Muscle of leg (tissue), 11 donors: ENCODE measurements around the gene LRRC4C. TPM values are rescaled to one million over a fixed set of nuclear protein-coding genes. Genes with fewer than 3 reads are reported as not detected.
"Not testable (repeated sequence)": the region's sequence is repeated elsewhere in the genome, so short reads cannot be mapped to it uniquely, and the experiment has no call there.

Experiments used
- DNase-seq: peaks from one replicate; pipeline ENCODE4 v3.0.0; 2013
- H3K27ac ChIP-seq: one replicate; pipeline ENCODE4 v1.5.1; 2013; ENCODE audit warnings: mild to moderate bottlenecking, low read length, control low read depth
- H3K27me3 ChIP-seq: one replicate; pipeline ENCODE4 v1.6.1; 2013; ENCODE audit warnings: low read length; ENCODE audit not compliant: control insufficient read depth, insufficient read depth
- H3K36me3 ChIP-seq: one replicate; pipeline ENCODE4 v1.6.1; 2013; ENCODE audit warnings: low read length; ENCODE audit not compliant: control insufficient read depth, insufficient read depth
- H3K4me1 ChIP-seq: one replicate; pipeline ENCODE4 v1.6.1; 2013; ENCODE audit warnings: low read length; ENCODE audit not compliant: control insufficient read depth, insufficient read depth
- H3K4me3 ChIP-seq: one replicate; pipeline ENCODE4 v1.5.1; 2013; ENCODE audit warnings: low read length, control low read depth
- H3K9me3 ChIP-seq: replicated peaks from 2 replicates; pipeline ENCODE4 v1.6.1; 2013; ENCODE audit warnings: low read depth, low read length; ENCODE audit not compliant: control insufficient read depth
- WGBS: methylation state at CpG from one replicate; pipeline ENCODE4 v1.1.5; 2013; ENCODE audit warnings: missing lambda C conversion rate; ENCODE audit not compliant: insufficient coverage; 5-methylcytosine and 5-hydroxymethylcytosine counted together
- polyA plus RNA-seq, 8 donors: library from polyadenylated mRNA; unstranded; fragments of 120-200 nt; gene quantifications; one replicate each; pipeline versions ENCODE4 v1.2.1 to v1.2.3, GENCODE V29; 2013; ENCODE audit warnings: inconsistent platforms in 1 of 8, low replicate concordance in 1 of 8; ENCODE audit not compliant: insufficient read length in 8 of 8, insufficient read depth in 1 of 8
- total RNA-seq: library from RNA; stranded (reverse); fragments of 120-200 nt; gene quantifications from one replicate; pipeline ENCODE4 v1.2.4, GENCODE V29; 2013

The LRRC4C gene
- total and polyA plus RNA-seq, 9 donors: 1.8 to 5.3 (median 2.3) TPM

DNA sequence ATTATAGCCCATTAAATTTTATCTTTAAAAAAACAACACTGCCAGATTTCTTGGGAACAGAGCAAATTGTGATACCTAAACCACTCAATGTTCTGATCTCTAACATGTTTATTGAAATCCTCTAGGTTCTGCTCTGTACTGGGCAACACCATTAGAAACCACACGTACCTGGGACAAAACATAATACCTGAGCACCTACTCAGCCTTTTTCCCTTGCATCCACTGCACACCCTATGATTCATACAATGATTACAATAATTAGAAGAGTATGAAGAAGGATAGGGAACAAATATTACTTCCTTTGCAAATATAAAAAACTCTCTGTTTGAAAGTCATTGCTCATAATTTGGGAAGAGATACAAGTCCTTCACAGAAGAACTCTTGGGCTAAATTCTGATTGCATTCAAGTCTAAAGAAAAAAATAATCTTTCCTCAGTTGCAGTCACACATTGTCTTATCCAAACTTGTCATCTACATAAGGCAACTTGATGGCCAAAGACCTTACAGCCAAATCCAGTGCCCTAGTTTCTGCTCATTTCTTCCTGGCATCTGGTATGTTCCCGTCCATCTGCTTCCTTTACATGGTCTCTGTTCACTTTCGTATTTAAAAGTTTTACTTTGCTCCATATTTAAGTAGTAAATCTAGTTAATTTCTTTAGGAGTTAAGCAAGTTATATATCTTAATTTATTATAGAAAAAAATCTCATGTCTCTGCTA lies 407.4 kb downstream of the LRRC4C start:
- no peaks in the 10 kb centered on the region for H3K9me3 ChIP-seq

GRCh38 chr11:41050791-41051190 lies 408.7 kb downstream of the LRRC4C start:
- no peaks in the 10 kb centered on the region for H3K9me3 ChIP-seq
- H3K27ac ChIP-seq: no peak overlapping the region
- no peaks in the 10 kb centered on the region for H3K4me1 ChIP-seq
- H3K36me3 ChIP-seq: no peaks in the 10 kb centered on the region
- no peak overlapping the region for H3K4me3 ChIP-seq
- no peak for DNase-seq
- H3K27me3 ChIP-seq: no peaks in the 10 kb centered on the region

More for the DNA sequence above, 407.4 kb downstream of the LRRC4C start:
- Histone ChIP-seq H3K4me3 (no peak overlapping the region), H3K27me3 (no peaks in the 10 kb centered on the region), H3K27ac (no peak overlapping the region), H3K4me1 (no peaks in the 10 kb centered on the region), H3K36me3 (no peaks in the 10 kb centered on the region)
- DNase-seq: no peak
- WGBS: no CpG with 5 or more reads among the region's 3 CpGs

GRCh38 chr11:41047229-41047628 lies 412.2 kb downstream of the LRRC4C start:
- Histone ChIP-seq H3K36me3 (no peaks in the 10 kb centered on the region), H3K4me1 (no peaks in the 10 kb centered on the region), H3K9me3 (no peaks in the 10 kb centered on the region), H3K27me3 (no peaks in the 10 kb centered on the region), H3K27ac (no peak overlapping the region), H3K4me3 (no peak overlapping the region)
- no peak for DNase-seq

- H3K4me3 ChIP-seq: no peak overlapping the region
- no CpG with 5 or more reads among the region's 5 CpGs for WGBS
- no peaks in the 10 kb centered on the region for H3K9me3 ChIP-seq
- no peak overlapping the region for H3K27ac ChIP-seq
- H3K36me3 ChIP-seq: no peaks in the 10 kb centered on the region
- no peaks in the 10 kb centered on the region for H3K4me1 ChIP-seq
- no peaks in the 10 kb centered on the region for H3K27me3 ChIP-seq
- no peak for DNase-seq
These were observed 414.2 kb downstream of the LRRC4C start for GRCh38 chr11:41045266-41045665.

- Histone ChIP-seq H3K9me3 (peaks cover under 1% of the 10 kb centered on the region), H3K4me1 (no peaks in the 10 kb centered on the region), H3K27me3 (no peaks in the 10 kb centered on the region), H3K36me3 (no peaks in the 10 kb centered on the region), H3K27ac (no peak overlapping the region), H3K4me3 (no peak overlapping the region)
- no CpG with 5 or more reads among the region's 2 CpGs for WGBS
- DNase-seq: no peak
These were observed 414.7 kb downstream of the LRRC4C start for GRCh38 chr11:41044747-41045146.

DNA sequence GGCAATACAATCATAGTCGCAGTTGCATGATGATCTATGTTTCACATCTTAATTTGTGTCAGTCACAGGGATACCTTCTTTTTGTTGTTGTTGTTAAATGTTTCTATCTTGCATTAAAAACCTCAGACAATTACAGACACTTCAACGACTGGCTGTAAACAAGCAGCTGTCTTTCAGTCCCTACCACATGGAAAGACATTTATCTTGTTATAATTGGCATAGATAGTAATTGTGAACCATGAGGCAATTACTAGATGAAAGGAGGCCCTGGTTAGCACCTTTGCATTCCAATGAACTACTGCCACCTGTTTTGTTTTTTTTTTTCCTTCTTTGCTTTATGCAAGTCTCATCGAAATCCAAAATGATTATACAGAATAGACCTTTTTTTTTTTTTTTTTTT lies 416.8 kb downstream of the LRRC4C start:
- Histone ChIP-seq H3K4me1 (no peaks in the 10 kb centered on the region), H3K36me3 (no peaks in the 10 kb centered on the region)
- no CpG with 5 or more reads among the region's 3 CpGs for WGBS

DNA sequence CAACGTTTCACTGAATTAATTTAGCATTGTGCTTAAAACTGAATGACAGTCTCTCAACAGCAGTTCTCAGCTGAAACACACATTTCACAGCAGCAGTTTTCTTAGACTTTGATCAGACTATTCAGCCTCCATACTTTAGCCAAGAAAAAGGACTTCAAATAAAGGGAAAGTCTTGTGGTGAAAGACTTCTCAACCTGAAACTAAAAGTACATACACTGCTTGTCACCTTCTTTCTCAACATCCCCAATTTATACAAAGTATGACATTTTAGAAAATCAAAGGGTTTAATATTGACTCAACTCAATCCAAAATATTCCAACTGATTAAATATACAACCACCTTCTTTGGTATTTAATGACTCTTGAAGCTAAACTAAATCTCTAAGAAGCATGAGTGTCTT lies 419.0 kb downstream of the LRRC4C start:
- DNase-seq: no peak
- H3K4me1 ChIP-seq: no peaks in the 10 kb centered on the region
- peaks cover 4% of the 10 kb centered on the region for H3K9me3 ChIP-seq
- no peak overlapping the region for H3K27ac ChIP-seq
- 78% methylated on average over 1 of the region's 1 CpG for WGBS
- no peaks in the 10 kb centered on the region for H3K36me3 ChIP-seq
- no peaks in the 10 kb centered on the region for H3K27me3 ChIP-seq
- H3K4me3 ChIP-seq: no peak overlapping the region

More for the DNA sequence above, 416.8 kb downstream of the LRRC4C start:
- H3K4me3 ChIP-seq: no peak overlapping the region
- no peak for DNase-seq
- no peak overlapping the region for H3K27ac ChIP-seq
- H3K9me3 ChIP-seq: peaks cover 4% of the 10 kb centered on the region
- no peaks in the 10 kb centered on the region for H3K27me3 ChIP-seq

DNA sequence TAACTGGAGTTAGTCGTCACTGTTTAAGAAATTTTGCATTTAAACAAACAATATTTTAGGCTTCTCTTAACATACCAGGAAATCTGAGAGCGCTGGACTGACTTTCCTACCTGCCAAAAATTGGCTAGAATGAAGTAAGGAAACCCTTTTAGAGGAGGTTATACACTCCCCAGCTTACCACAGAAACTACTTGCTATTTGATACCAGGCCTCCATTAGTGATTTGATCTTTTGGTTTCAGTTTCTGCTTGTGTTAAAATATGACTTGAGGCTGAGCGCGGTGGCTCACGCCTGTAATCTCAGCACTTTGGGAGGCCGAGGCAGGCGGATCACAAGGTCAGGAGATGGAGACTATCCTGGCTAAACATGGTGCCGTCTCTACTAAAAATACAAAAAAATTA lies 419.9 kb downstream of the LRRC4C start:
- no peak for DNase-seq
- Histone ChIP-seq H3K27me3 (no peaks in the 10 kb centered on the region), H3K27ac (no peak overlapping the region), H3K4me1 (no peaks in the 10 kb centered on the region), H3K4me3 (no peak overlapping the region), H3K9me3 (peaks cover 4% of the 10 kb centered on the region), H3K36me3 (no peaks in the 10 kb centered on the region)
- WGBS: 91% methylated on average over 5 of the region's 8 CpGs

GRCh38 chr11:41031551-41032060 lies 427.8 kb downstream of the LRRC4C start:
- H3K9me3 ChIP-seq: no peaks in the 10 kb centered on the region
- H3K4me1 ChIP-seq: no peaks in the 10 kb centered on the region
- H3K27me3 ChIP-seq: no peaks in the 10 kb centered on the region
- no peak overlapping the region for H3K27ac ChIP-seq
- no CpG with 5 or more reads among the region's 1 CpG for WGBS
- no peak overlapping the region for H3K4me3 ChIP-seq
- DNase-seq: no peak
- H3K36me3 ChIP-seq: no peaks in the 10 kb centered on the region

- no peaks in the 10 kb centered on the region for H3K4me1 ChIP-seq
- no peaks in the 10 kb centered on the region for H3K9me3 ChIP-seq
- no peaks in the 10 kb centered on the region for H3K27me3 ChIP-seq
- no peaks in the 10 kb centered on the region for H3K36me3 ChIP-seq
- no peak overlapping the region for H3K4me3 ChIP-seq
- 64% methylated on average over 1 of the region's 4 CpGs for WGBS
- no peak overlapping the region for H3K27ac ChIP-seq
- DNase-seq: no peak
These were observed 439.2 kb downstream of the LRRC4C start for GRCh38 chr11:41020259-41020658.

- H3K36me3 ChIP-seq, H3K9me3 ChIP-seq, H3K4me3 ChIP-seq, DNase-seq, H3K27ac ChIP-seq, H3K27me3 ChIP-seq, H3K4me1 ChIP-seq: not testable (repeated sequence)
These were observed 439.8 kb downstream of the LRRC4C start for GRCh38 chr11:41019666-41020065.
